Stimulated activated CD4-positive, alpha-beta T cell treated with anti-CD3 and anti-CD28 coated beads, Interleukin-2, amount 100 ng/mL, for 4 hours (primary cell): ENCODE data around the gene LRRC38.

ENCODE experiments used
- DNase-seq: peaks from one replicate; pipeline ENCODE4 v3.0.0-alpha.2; 2020; ENCODE audit warnings: low read depth

Gene LRRC38

GRCh38 chr1:13517193-13517812 is 3.5 kb upstream of the LRRC38 start:
- DNase-seq: no peak

- no peak for DNase-seq
Observed at GRCh38 chr1:13516606-13517005, 2.8 kb upstream of the LRRC38 start.

- DNase-seq: no peak
Observed at GRCh38 chr1:13514821-13515220, 1.0 kb upstream of the LRRC38 start.

- DNase-seq: no peak
Observed at GRCh38 chr1:13513063-13513894, 524 bp downstream of the LRRC38 start.

- no peak for DNase-seq
Observed at GRCh38 chr1:13512472-13512871, 1.3 kb downstream of the LRRC38 start.

GRCh38 chr1:13510499-13510898 is 3.3 kb downstream of the LRRC38 start:
- DNase-seq: no peak

GRCh38 chr1:13507075-13507474 is 6.7 kb downstream of the LRRC38 start:
- DNase-seq: no peak

- no peak for DNase-seq
Observed at GRCh38 chr1:13505020-13505419, 8.8 kb downstream of the LRRC38 start.

GRCh38 chr1:13500806-13501205 is 13.0 kb downstream of the LRRC38 start:
- no peak for DNase-seq

- DNase-seq: no peak
Observed at GRCh38 chr1:13499422-13499821, 14.4 kb downstream of the LRRC38 start.

GRCh38 chr1:13498553-13498952 is 15.2 kb downstream of the LRRC38 start:
- DNase-seq: no peak

- no peak for DNase-seq
Observed at GRCh38 chr1:13495186-13495585, 18.6 kb downstream of the LRRC38 start.

GRCh38 chr1:13494712-13495111 is 19.1 kb downstream of the LRRC38 start:
- no peak for DNase-seq

GRCh38 chr1:13494025-13494424 is 19.8 kb downstream of the LRRC38 start:
- no peak for DNase-seq

- DNase-seq: no peak
Observed at GRCh38 chr1:13492711-13493110, 21.1 kb downstream of the LRRC38 start.

- DNase-seq: no peak
Observed at GRCh38 chr1:13487957-13488356, 25.8 kb downstream of the LRRC38 start.

GRCh38 chr1:13487143-13487868 is 26.5 kb downstream of the LRRC38 start:
- no peak for DNase-seq

GRCh38 chr1:13483946-13484345 is 29.9 kb downstream of the LRRC38 start:
- no peak for DNase-seq

GRCh38 chr1:13482600-13482999 is 31.2 kb downstream of the LRRC38 start:
- DNase-seq: no peak

GRCh38 chr1:13479171-13479856 is 34.5 kb downstream of the LRRC38 start:
- no peak for DNase-seq

- no peak for DNase-seq
Observed at GRCh38 chr1:13478692-13479091, 35.1 kb downstream of the LRRC38 start.

- DNase-seq: no peak
Observed at GRCh38 chr1:13469343-13469742, 44.5 kb downstream of the LRRC38 start.
